ENCODE measurements around the gene ATL2. TPM values are rescaled to one million over a fixed set of nuclear protein-coding genes. Genes with fewer than 3 reads are reported as not detected.

Gene ATL2
- total RNA-seq, 1 experiment from 2014 or later, result 66.7 TPM

- no peak overlapping the region for H3K56ac ChIP-seq (ENCODE audit: insufficient read length, low read depth, low read length)
- H4K91ac ChIP-seq (ENCODE audit: insufficient read length, low read depth, low read length), result no peak overlapping the region
- no peak overlapping the region for H3K23ac ChIP-seq (ENCODE audit: insufficient read length, low read depth, low read length)
- no peaks in the 10 kb centered on the region for H3K4me1 ChIP-seq (ENCODE audit: insufficient read depth, low read length)
- no peak overlapping the region for H2BK120ac ChIP-seq (ENCODE audit: low read depth, low read length, poor library complexity, severe bottlenecking)
- no peaks in the 10 kb centered on the region for H3K27me3 ChIP-seq (ENCODE audit: insufficient read depth, low read length)
- no peak overlapping the region for H2BK20ac ChIP-seq (ENCODE audit: low read depth, low read length, poor library complexity, severe bottlenecking)
- H3K9me3 ChIP-seq (ENCODE audit: control insufficient read depth, low read depth, low read length), result no peaks in the 10 kb centered on the region
- H2BK5ac ChIP-seq (ENCODE audit: insufficient read length, low read length), result no peak overlapping the region
- H3K4me2 ChIP-seq (ENCODE audit: insufficient read depth, insufficient read length, low read length), result no peak overlapping the region
- Mint-ChIP-seq H3K27me3 (ENCODE audit: low read depth) (no peaks in the 10 kb centered on the region), H3K4me1 (no peaks in the 10 kb centered on the region), H3K36me3 (ENCODE audit: insufficient read depth in 1 of 3, low read depth in 3 of 3) (no peaks in the 10 kb centered on the region), H3K4me3 (no peak overlapping the region), H3K9me3 (no peaks in the 10 kb centered on the region), H3K27ac (no peak overlapping the region)
- no peak overlapping the region for H2AK5ac ChIP-seq (ENCODE audit: insufficient read length, low read length)
- H3T11ph ChIP-seq (ENCODE audit: low read length), result no peak overlapping the region
- no peak for DNase-seq
- H3K9ac ChIP-seq (ENCODE audit: extremely low read depth, insufficient read length, low read length), result no peak overlapping the region
- H2BK15ac ChIP-seq (ENCODE audit: low read depth, low read length), result no peak overlapping the region
- no peak overlapping the region for H3K4ac ChIP-seq (ENCODE audit: low read depth, low read length)
- no peak overlapping the region for H2BK12ac ChIP-seq (ENCODE audit: insufficient read length, low read depth, low read length)
- no peak overlapping the region for H4K5ac ChIP-seq (ENCODE audit: insufficient read length, low read depth, low read length)
- no peaks in the 10 kb centered on the region for H3K79me1 ChIP-seq (ENCODE audit: insufficient read depth, low read depth, low read length, poor library complexity, severe bottlenecking)
- no peak for TF ChIP-seq CTCF (conservative IDR thresholded peaks at IDR 0.05)
- no peak overlapping the region for H3K18ac ChIP-seq (ENCODE audit: insufficient read length, low read depth, low read length)
- WGBS (ENCODE audit: extremely low coverage, insufficient read length, low lambda C conversion rate), result no CpG with 5 or more reads among the region's 3 CpGs
- H4K20me1 ChIP-seq (ENCODE audit: control insufficient read depth, insufficient read depth, insufficient read length), result no peaks in the 10 kb centered on the region
- no peak overlapping the region for H4K8ac ChIP-seq (replicated peaks; ENCODE audit: insufficient read length, low read depth, low read length)
- H2AFZ ChIP-seq (ENCODE audit: low read length), result no peak overlapping the region
- no peak overlapping the region for H3K27ac ChIP-seq (ENCODE audit: insufficient read length, low read depth, low read length)
- no peaks in the 10 kb centered on the region for H3K79me2 ChIP-seq (ENCODE audit: insufficient read depth, low read length)
- H3K23me2 ChIP-seq (ENCODE audit: insufficient read length, low read depth, low read length, poor library complexity, severe bottlenecking), result no peaks in the 10 kb centered on the region
- H3K14ac ChIP-seq (ENCODE audit: insufficient read depth, low read length), result no peak overlapping the region
These were observed 121.9 kb downstream of the ATL2 start for GRCh38 chr2:38255211-38255610.

Data from H9 (cell line).